B cell (primary cell): ENCODE data around the gene SEC62.

Source experiments
- EZH2 ChIP-seq: IDR thresholded peaks from 2 replicates; pipeline ENCODE4 v1.6.1; 2012; ENCODE audit warnings: borderline replicate concordance, low read depth, mild to moderate bottlenecking, moderate library complexity, low read length; ENCODE audit not compliant: insufficient read depth, poor library complexity, severe bottlenecking
- TF ChIP-seq, protein P1 (sequence below): fragments of 200-600 bp; IDR thresholded peaks from one replicate; pipeline ENCODE4 v1.8.0; 2022; ENCODE audit warnings: antibody characterized with exemption, mild to moderate bottlenecking

GRCh38 chr3:170012683-170013400 lies 46.2 kb downstream of the SEC62 start:
- TF ChIP-seq, protein P1, sequence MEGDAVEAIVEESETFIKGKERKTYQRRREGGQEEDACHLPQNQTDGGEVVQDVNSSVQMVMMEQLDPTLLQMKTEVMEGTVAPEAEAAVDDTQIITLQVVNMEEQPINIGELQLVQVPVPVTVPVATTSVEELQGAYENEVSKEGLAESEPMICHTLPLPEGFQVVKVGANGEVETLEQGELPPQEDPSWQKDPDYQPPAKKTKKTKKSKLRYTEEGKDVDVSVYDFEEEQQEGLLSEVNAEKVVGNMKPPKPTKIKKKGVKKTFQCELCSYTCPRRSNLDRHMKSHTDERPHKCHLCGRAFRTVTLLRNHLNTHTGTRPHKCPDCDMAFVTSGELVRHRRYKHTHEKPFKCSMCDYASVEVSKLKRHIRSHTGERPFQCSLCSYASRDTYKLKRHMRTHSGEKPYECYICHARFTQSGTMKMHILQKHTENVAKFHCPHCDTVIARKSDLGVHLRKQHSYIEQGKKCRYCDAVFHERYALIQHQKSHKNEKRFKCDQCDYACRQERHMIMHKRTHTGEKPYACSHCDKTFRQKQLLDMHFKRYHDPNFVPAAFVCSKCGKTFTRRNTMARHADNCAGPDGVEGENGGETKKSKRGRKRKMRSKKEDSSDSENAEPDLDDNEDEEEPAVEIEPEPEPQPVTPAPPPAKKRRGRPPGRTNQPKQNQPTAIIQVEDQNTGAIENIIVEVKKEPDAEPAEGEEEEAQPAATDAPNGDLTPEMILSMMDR: no peak
- TF ChIP-seq EZH2: no peak
